ENCODE results near the gene G6PD. TPM values are rescaled to one million over a fixed set of nuclear protein-coding genes. Genes with fewer than 3 reads are reported as not detected.

G6PD gene
- total and polyA plus RNA-seq, 2 experiments from 2014 or later: 44.3 to 55.0 TPM

- Histone ChIP-seq H3F3A (ENCODE audit: insufficient read depth) (no peaks in the 10 kb centered on the region; the same call in 1 of the 2 replicates), H3K36me3 (ENCODE audit: low read depth) (no peaks in the 10 kb centered on the region), H3K9me3 (ENCODE audit: low read depth) (no peaks in the 10 kb centered on the region), H3K4me3 (no peak overlapping the region), H3K27ac (no peak overlapping the region), H2AFZ (no peak overlapping the region), H4K20me1 (ENCODE audit: insufficient read depth) (no peaks in the 10 kb centered on the region), H3K4me1 (ENCODE audit: insufficient read depth) (no peaks in the 10 kb centered on the region), H3K9ac (no peak overlapping the region), H3K9me2 (ENCODE audit: insufficient read depth) (no peaks in the 10 kb centered on the region), H3K27me3 (replicated peaks; ENCODE audit: insufficient read depth) (no peaks in the 10 kb centered on the region), H3K4me2 (ENCODE audit: unreplicated experiment) (no peak overlapping the region), H3K79me2 (ENCODE audit: insufficient read depth) (peaks cover 15% of the 10 kb centered on the region)
- no peak for DNase-seq
- TF ChIP-seq EZH2 (IDR thresholded peaks at IDR 0.05; ENCODE audit: insufficient read depth, poor library complexity, severe bottlenecking) (no peak), EZH2phosphoT487 (IDR thresholded peaks at IDR 0.05; ENCODE audit: insufficient read depth, low read depth) (no peak)
- WGBS, 2 experiments (ENCODE audit: low coverage in 1 of 2, low lambda C conversion rate in 2 of 2, missing lambda C conversion rate in 2 of 2): 81 to 87% methylated on average over 3 to 10 of the region's 12 CpGs
- in situ Hi-C loops (cut with MboI): no loop called here
These were observed 34.9 kb downstream of the G6PD start for GRCh38 chrX:154511761-154512160.

GRCh38 chrX:154509455-154509854 lies 37.2 kb downstream of the G6PD start:
- no peaks in the 10 kb centered on the region for H3K9me3 ChIP-seq (ENCODE audit: low read depth)
- no peaks in the 10 kb centered on the region for H3F3A ChIP-seq (ENCODE audit: insufficient read depth)
- 0 out of 2 replicates have a peak, but pooled peaks cover under 1% of the 10 kb centered on the region for H3K79me2 ChIP-seq (ENCODE audit: insufficient read depth)
- WGBS, 2 experiments (ENCODE audit: low coverage in 1 of 2, low lambda C conversion rate in 2 of 2, missing lambda C conversion rate in 2 of 2): 80% methylated on average over 5 of the region's 5 CpGs
- no peak overlapping the region for H3K27ac ChIP-seq
- TF ChIP-seq EZH2phosphoT487 (IDR thresholded peaks at IDR 0.05; ENCODE audit: insufficient read depth, low read depth): no peak
- no peak for TF ChIP-seq EZH2 (IDR thresholded peaks at IDR 0.05; ENCODE audit: insufficient read depth, poor library complexity, severe bottlenecking)
- in situ Hi-C loops (cut with MboI): no loop called here
- H4K20me1 ChIP-seq (ENCODE audit: insufficient read depth): no peaks in the 10 kb centered on the region
- no peak overlapping the region for H3K4me3 ChIP-seq
- no peak overlapping the region for H3K9ac ChIP-seq
- peaks cover 11% of the 10 kb centered on the region for H3K4me1 ChIP-seq (ENCODE audit: insufficient read depth)
- H3K9me2 ChIP-seq (ENCODE audit: insufficient read depth): no peaks in the 10 kb centered on the region
- DNase-seq: no peak
- H2AFZ ChIP-seq: no peak overlapping the region
- H3K36me3 ChIP-seq (ENCODE audit: low read depth): no peaks in the 10 kb centered on the region
- H3K4me2 ChIP-seq (ENCODE audit: unreplicated experiment): no peak overlapping the region
- H3K27me3 ChIP-seq (replicated peaks; ENCODE audit: insufficient read depth): no peaks in the 10 kb centered on the region

GRCh38 chrX:154508384-154508745 lies 38.3 kb downstream of the G6PD start:
- Histone ChIP-seq H3K27me3 (replicated peaks; ENCODE audit: insufficient read depth) (no peaks in the 10 kb centered on the region), H3F3A (ENCODE audit: insufficient read depth) (no peaks in the 10 kb centered on the region), H3K9me3 (ENCODE audit: low read depth) (no peaks in the 10 kb centered on the region), H3K9ac (no peak overlapping the region), H3K27ac (no peak overlapping the region), H3K4me3 (no peak overlapping the region), H3K4me2 (ENCODE audit: unreplicated experiment) (no peak overlapping the region), H3K4me1 (ENCODE audit: insufficient read depth) (peaks cover 11% of the 10 kb centered on the region), H3K9me2 (ENCODE audit: insufficient read depth) (no peaks in the 10 kb centered on the region), H2AFZ (no peak overlapping the region), H4K20me1 (ENCODE audit: insufficient read depth) (no peaks in the 10 kb centered on the region), H3K36me3 (ENCODE audit: low read depth) (no peaks in the 10 kb centered on the region), H3K79me2 (ENCODE audit: insufficient read depth) (no peaks in the 10 kb centered on the region)
- no peak for DNase-seq
- WGBS, 2 experiments (ENCODE audit: low coverage in 1 of 2, low lambda C conversion rate in 2 of 2, missing lambda C conversion rate in 2 of 2): 97% methylated on average over 5 to 11 of the region's 13 CpGs
- in situ Hi-C loops (cut with MboI): no loop called here
- TF ChIP-seq EZH2 (IDR thresholded peaks at IDR 0.05; ENCODE audit: insufficient read depth, poor library complexity, severe bottlenecking) (no peak), EZH2phosphoT487 (IDR thresholded peaks at IDR 0.05; ENCODE audit: insufficient read depth, low read depth) (no peak)

GRCh38 chrX:154507673-154508383 lies 38.8 kb downstream of the G6PD start:
- Histone ChIP-seq H3K9me3 (ENCODE audit: low read depth) (no peaks in the 10 kb centered on the region), H4K20me1 (ENCODE audit: insufficient read depth) (no peaks in the 10 kb centered on the region), H3F3A (ENCODE audit: insufficient read depth) (no peaks in the 10 kb centered on the region), H3K4me2 (ENCODE audit: unreplicated experiment) (no peak overlapping the region), H3K27me3 (replicated peaks; ENCODE audit: insufficient read depth) (no peaks in the 10 kb centered on the region), H3K9me2 (ENCODE audit: insufficient read depth) (no peaks in the 10 kb centered on the region), H3K79me2 (ENCODE audit: insufficient read depth) (no peaks in the 10 kb centered on the region), H2AFZ (no peak overlapping the region), H3K4me3 (no peak overlapping the region), H3K36me3 (ENCODE audit: low read depth) (no peaks in the 10 kb centered on the region), H3K4me1 (ENCODE audit: insufficient read depth) (peaks cover 11% of the 10 kb centered on the region), H3K27ac (no peak overlapping the region), H3K9ac (no peak overlapping the region)
- no peak for DNase-seq
- WGBS, 2 experiments (ENCODE audit: low coverage in 1 of 2, low lambda C conversion rate in 2 of 2, missing lambda C conversion rate in 2 of 2): 94 to 96% methylated on average over 9 to 21 of the region's 24 CpGs
- TF ChIP-seq EZH2phosphoT487 (IDR thresholded peaks at IDR 0.05; ENCODE audit: insufficient read depth, low read depth) (no peak), EZH2 (IDR thresholded peaks at IDR 0.05; ENCODE audit: insufficient read depth, poor library complexity, severe bottlenecking) (no peak)
- in situ Hi-C loops (cut with MboI): no loop called here
